ENCODE results near the gene ST7. TPM values are rescaled to one million over a fixed set of nuclear protein-coding genes. Genes with fewer than 3 reads are reported as not detected.
A peak's percentile ranks its signal among the peaks of the same experiment; 100 is the strongest.

Gene ST7
- total and polyA plus RNA-seq, 2 donors (not counting 3 experiments of a cell fraction or from before 2014, with no cell fraction given): 18.6 to 24.9 TPM

- intact Hi-C loops (cut with micrococcal nuclease): no loop called here
- no peaks in the 10 kb centered on the region for H3K79me2 ChIP-seq (ENCODE audit: control insufficient read depth, insufficient read depth, low read length)
- DNase-seq (ENCODE audit: low read depth, low spot score): peak; percentile 57
- H4K20me1 ChIP-seq (replicated peaks; ENCODE audit: control insufficient read depth, extremely low read depth, insufficient read depth, low read length): no peaks in the 10 kb centered on the region
- H3K9me3 ChIP-seq (replicated peaks; ENCODE audit: control insufficient read depth, insufficient read depth, low read length): no peaks in the 10 kb centered on the region
- CTCF ChIA-PET: no interaction called here
- H3K36me3 ChIP-seq (ENCODE audit: control insufficient read depth in 2 of 2, extremely low read depth in 1 of 2, insufficient read depth in 2 of 2, low read length in 2 of 2): no peaks in the 10 kb centered on the region
- peak overlapping the region; percentile 54 for H3K4me2 ChIP-seq (ENCODE audit: insufficient read depth, low read length)
- POLR2A ChIA-PET: no interaction called here
- peaks cover 24% of the 10 kb centered on the region for H3K4me1 ChIP-seq (ENCODE audit: control insufficient read depth, extremely low read depth, insufficient read depth, low read length)
- dilution Hi-C loops (cut with MboI; ENCODE audit: extremely low pct_ligation_motif_present, low sequenced_read_pairs): no loop called here
- peak; percentile 84 for TF ChIP-seq FOS (IDR thresholded peaks at IDR 0.05; ENCODE audit: borderline replicate concordance, insufficient read depth, low read length)
- peak; percentile 59 for TF ChIP-seq JUN (IDR thresholded peaks at IDR 0.05; ENCODE audit: borderline replicate concordance, insufficient read depth, insufficient read length, low read depth)
- no peak for TF ChIP-seq GATA2 (IDR thresholded peaks at IDR 0.05; ENCODE audit: insufficient read depth, insufficient read length, low read depth, low read length)
- H3K9ac ChIP-seq (replicated peaks; ENCODE audit: extremely low read depth, insufficient read depth, low read length): no peak overlapping the region
- no peaks in the 10 kb centered on the region for H3K27me3 ChIP-seq (ENCODE audit: control insufficient read depth in 2 of 2, insufficient read depth in 2 of 2, low read length in 2 of 2)
- peak; percentile 53 for FAIRE-seq
- H3K27ac ChIP-seq (ENCODE audit: insufficient read depth, low read depth, low read length): peak overlapping the region; percentile 51
- H2AFZ ChIP-seq (ENCODE audit: low read depth, low read length): no peak overlapping the region
- no peak overlapping the region for H3K4me3 ChIP-seq (replicated peaks in 1 of 3; ENCODE audit: insufficient read depth in 1 of 3, low read depth in 1 of 3, low read length in 3 of 3)
- no peaks in the 10 kb centered on the region for H3K9me1 ChIP-seq (replicated peaks; ENCODE audit: control insufficient read depth, extremely low read depth, insufficient read depth, low read length)
- BruUV-seq (replicated peaks): no TSS peak
Measured at GRCh38 chr7:117143580-117143979, 190.3 kb downstream of the ST7 start.

- Histone ChIP-seq H3K9me1 (replicated peaks; ENCODE audit: control insufficient read depth, extremely low read depth, insufficient read depth, low read length) (no peaks in the 10 kb centered on the region), H3K4me1 (ENCODE audit: control insufficient read depth, extremely low read depth, insufficient read depth, low read length) (peaks cover 14% of the 10 kb centered on the region), H3K36me3 (ENCODE audit: control insufficient read depth in 2 of 2, extremely low read depth in 1 of 2, insufficient read depth in 2 of 2, low read length in 2 of 2) (no peaks in the 10 kb centered on the region), H2AFZ (ENCODE audit: low read depth, low read length) (no peak overlapping the region), H3K4me2 (ENCODE audit: insufficient read depth, low read length) (no peak overlapping the region), H3K9ac (replicated peaks; ENCODE audit: extremely low read depth, insufficient read depth, low read length) (no peak overlapping the region), H3K9me3 (replicated peaks; ENCODE audit: control insufficient read depth, insufficient read depth, low read length) (no peaks in the 10 kb centered on the region), H3K27ac (ENCODE audit: insufficient read depth, low read depth, low read length) (no peak overlapping the region), H3K79me2 (ENCODE audit: control insufficient read depth, insufficient read depth, low read length) (no peaks in the 10 kb centered on the region), H3K4me3 (replicated peaks in 1 of 3; ENCODE audit: insufficient read depth in 1 of 3, low read depth in 1 of 3, low read length in 3 of 3) (no peak overlapping the region), H3K27me3 (ENCODE audit: control insufficient read depth in 2 of 2, insufficient read depth in 2 of 2, low read length in 2 of 2) (no peaks in the 10 kb centered on the region), H4K20me1 (replicated peaks; ENCODE audit: control insufficient read depth, extremely low read depth, insufficient read depth, low read length) (no peaks in the 10 kb centered on the region)
- dilution Hi-C loops (cut with MboI; ENCODE audit: extremely low pct_ligation_motif_present, low sequenced_read_pairs) (no loop called here), intact Hi-C loops (cut with micrococcal nuclease) (no loop called here)
- CTCF ChIA-PET: interaction anchor here (1.5 to 2.3 kb wide), 4 partner anchors 11 to 67 kb away, joined by 3 to 7 read pairs (median 4); no protein-coding TSS in a partner anchor
- POLR2A ChIA-PET: no interaction called here
- TF ChIP-seq JUN (IDR thresholded peaks at IDR 0.05; ENCODE audit: borderline replicate concordance, insufficient read depth, insufficient read length, low read depth): peak; percentile 25
- no peak for TF ChIP-seq EZH2 (IDR thresholded peaks at IDR 0.05; ENCODE audit: borderline replicate concordance, low read depth, low read length, severe bottlenecking)
- no peak for TF ChIP-seq POLR2AphosphoS5 (IDR thresholded peaks at IDR 0.05; ENCODE audit: insufficient read depth, low read depth, low read length)
- no peak for TF ChIP-seq MYC (IDR thresholded peaks at IDR 0.05; ENCODE audit: low read depth, low read length)
- no peak for TF ChIP-seq GATA2 (IDR thresholded peaks at IDR 0.05; ENCODE audit: insufficient read depth, insufficient read length, low read depth, low read length)
- DNase-seq (ENCODE audit: low read depth, low spot score) (peak; percentile 21), FAIRE-seq (no peak)
- no TSS peak for BruUV-seq (replicated peaks)
Measured at GRCh38 chr7:117145333-117145732, 192.0 kb downstream of the ST7 start.

All from endothelial cell of umbilical vein (primary cell).